Inflammatory macrophage (primary cell): ENCODE results near the gene ZNF343.
"Not testable (repeated sequence)": the region's sequence is repeated elsewhere in the genome, so short reads cannot be mapped to it uniquely, and the experiment has no call there.

Experiments
- DNase-seq, 2 donors: peaks; one replicate each; pipeline ENCODE4 v3.0.0-alpha.2; 2020 to 2022

Gene ZNF343

GRCh38 chr20:2521369-2522305 is 12.9 kb upstream of the ZNF343 start:
- peak; percentile 53 to 57 for DNase-seq

- DNase-seq: no peak
These were observed 11.9 kb upstream of the ZNF343 start for GRCh38 chr20:2520617-2521016.

DNA sequence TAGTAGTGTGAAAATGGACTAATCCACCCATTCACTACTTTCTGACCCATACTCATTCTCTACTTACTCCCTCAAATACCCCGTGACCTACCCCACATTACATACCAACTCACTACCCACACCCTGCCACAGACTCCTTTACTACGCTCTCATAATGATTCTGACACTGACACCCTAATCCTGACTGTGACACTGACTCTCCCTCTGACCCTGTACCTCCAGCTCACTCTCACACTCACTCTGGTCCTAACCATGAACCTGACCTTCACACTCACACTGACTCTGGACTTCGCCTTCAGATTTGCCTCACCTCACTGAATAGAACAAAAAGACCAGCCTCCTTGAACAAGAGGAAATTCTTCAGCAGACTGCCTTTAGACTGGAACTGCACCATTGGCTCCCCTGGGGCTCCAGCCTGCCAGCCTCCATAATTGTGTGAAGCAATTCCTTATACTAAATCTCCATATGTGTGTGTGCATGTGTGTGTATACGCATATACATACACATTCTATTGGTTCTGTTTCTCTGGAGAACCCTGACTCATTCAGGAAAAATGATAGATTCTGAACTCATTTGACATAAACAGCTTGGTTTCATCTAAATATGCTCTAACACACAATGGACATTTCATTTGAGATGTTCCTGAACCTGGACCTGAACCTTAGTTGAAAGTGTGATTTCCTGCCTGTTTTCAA is 10.5 kb upstream of the ZNF343 start:
- DNase-seq: no peak

GRCh38 chr20:2518558-2518957 is 9.8 kb upstream of the ZNF343 start:
- no peak for DNase-seq

DNA sequence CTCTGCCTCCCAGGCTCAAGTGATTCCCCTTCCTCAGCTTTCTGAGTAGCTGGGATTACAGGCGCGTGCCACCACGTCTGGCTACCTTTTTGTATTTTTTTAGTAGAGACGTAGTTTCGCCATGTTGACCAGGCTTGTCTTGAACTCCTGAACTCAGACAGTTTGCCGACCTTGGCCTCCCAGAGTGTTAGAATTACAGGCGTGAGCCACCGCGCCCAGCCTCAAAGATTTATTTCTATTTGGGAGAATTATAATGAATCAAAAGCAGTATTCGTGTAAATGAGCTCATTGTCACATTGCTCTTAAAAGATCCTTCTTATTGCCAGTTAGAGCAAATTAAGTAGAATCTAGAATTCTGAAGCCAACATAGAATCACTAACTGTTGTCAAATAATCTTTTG is 9.4 kb upstream of the ZNF343 start:
- no peak for DNase-seq

- DNase-seq: no peak
These were observed 7.7 kb upstream of the ZNF343 start for GRCh38 chr20:2516399-2516798.

- no peak for DNase-seq
These were observed 6.5 kb upstream of the ZNF343 start for GRCh38 chr20:2515203-2515602.

- DNase-seq: no peak
These were observed 1.1 kb upstream of the ZNF343 start for GRCh38 chr20:2509794-2510193.

DNA sequence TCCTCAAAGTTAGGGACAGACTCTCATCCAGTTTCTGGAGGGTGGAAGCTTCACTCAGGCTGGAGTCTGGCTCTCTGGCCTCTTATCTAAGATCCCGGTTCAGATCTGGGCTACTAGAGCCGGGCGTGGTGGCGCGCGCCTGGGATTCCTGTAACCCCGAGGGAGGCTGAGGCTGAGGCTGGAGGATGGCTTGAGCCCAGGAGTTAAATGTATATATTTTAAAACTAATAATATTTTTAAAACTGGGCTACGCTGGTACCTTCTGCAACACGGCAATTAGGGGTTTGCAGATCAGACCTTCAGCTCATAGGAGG is 710 bp upstream of the ZNF343 start:
- no peak for DNase-seq

DNA sequence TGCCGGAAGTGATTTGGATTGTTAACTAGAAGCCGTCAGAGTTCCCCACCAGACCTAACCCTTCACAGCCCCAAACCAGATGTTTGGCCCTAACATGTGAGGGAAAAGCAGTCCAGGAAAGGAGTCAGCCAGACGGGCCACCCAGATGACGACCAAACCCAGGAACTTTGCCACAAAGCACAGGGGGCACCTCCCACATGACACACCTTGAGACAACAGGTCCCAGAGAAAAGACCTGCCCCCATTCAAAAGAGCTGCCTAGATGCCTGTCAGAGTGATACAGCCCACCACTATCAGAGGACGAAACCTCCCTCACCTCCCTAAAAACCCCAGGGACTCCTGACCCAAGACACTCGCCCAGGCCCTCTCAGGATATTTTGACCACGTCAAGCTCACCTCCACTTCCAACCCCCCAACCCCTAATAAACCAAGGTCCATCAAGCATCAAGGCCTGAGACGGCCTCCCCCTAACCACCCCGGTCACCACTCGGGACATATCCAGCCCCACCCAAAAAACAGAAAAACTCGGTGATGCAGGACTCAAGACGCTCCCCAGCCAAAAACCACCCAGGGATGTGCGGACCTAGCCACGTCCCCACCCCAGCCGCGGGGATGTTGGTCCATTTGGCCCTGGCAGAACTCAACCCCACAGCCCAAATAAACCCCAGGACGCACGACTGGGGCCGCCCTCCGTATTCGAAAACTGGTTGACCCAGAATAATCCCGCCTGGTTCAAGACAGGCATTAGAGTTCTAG is 662 bp downstream of the ZNF343 start:
- DNase-seq: no peak

GRCh38 chr20:2507464-2507863 is 1.3 kb downstream of the ZNF343 start:
- DNase-seq: peak in 1 of 2 donors; percentile 5

- not testable (repeated sequence) for DNase-seq
These were observed 2.3 kb downstream of the ZNF343 start for GRCh38 chr20:2506426-2506825.

GRCh38 chr20:2504803-2505202 is 3.9 kb downstream of the ZNF343 start:
- not testable (repeated sequence) for DNase-seq

DNA sequence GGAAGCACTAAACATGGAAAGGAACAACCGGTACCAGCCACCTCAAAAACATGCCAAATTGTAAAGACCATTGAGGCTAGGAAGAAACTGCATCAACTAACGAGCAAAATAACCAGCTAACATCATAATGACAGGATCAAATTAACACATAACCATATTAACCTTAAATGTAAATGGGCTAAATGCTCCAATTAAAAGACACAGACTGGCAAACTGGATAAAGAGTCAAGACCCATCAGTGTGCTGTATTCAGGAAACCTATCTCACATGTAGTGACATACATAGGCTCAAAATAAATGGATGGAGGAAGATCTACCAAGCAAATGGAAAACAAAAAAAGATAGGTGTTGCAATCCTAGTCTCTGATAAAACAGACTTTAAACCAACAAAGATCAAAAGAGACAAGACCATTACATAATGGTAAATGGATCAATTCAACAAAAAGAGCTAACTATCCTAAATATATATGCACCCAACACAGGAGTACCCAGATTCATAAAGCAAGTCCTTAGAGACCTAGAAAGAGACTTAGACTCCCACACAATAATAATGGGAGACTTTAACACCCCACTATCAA is 5.8 kb downstream of the ZNF343 start:
- DNase-seq: not testable (repeated sequence)

GRCh38 chr20:2485661-2486060 is 23.1 kb downstream of the ZNF343 start:
- DNase-seq: no peak

GRCh38 chr20:2485080-2485479 is 23.6 kb downstream of the ZNF343 start:
- DNase-seq: no peak

- no peak for DNase-seq
These were observed 25.2 kb downstream of the ZNF343 start for GRCh38 chr20:2483504-2483903.

GRCh38 chr20:2480381-2480780 is 28.3 kb downstream of the ZNF343 start:
- no peak for DNase-seq

DNA sequence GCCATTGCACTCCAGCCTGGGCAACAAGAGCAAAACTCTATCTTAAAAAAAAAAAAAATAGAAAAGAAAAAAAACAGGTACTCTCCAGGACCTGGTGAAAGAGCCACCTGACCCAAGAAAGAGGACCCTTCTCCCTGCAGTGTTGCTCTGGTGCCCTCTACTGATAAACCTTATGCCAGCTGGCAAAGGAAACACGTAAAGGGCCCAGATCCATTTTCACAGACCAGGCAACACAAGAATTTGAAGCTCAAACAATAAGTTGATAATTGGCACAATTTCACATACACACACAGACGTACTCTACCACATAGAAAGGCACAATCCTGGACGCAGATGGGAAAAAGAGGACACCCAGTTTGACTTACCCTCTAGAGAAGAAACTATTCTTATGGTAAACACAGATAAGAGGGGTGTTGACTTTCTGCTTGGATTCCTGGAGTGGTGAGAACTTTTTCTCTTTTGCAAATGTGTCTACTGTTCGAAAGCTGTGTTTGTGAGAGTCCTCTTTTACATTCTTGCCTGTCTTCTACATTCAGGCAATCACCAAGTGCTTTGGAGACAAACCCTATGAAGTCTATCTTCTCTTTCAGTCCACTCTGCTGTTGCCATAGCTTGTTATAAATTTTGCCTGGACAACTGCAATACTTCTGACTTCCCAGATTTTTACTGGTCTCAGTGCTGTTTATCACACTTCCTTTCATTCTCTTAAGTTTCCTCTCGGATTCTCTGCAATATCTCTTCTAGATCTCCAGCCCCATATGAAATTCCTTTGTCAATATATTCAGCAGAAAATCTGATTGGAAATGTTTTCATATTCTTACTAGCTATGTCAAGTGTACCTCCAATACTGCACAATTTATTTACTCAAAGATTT is 31.7 kb downstream of the ZNF343 start:
- DNase-seq: no peak

DNA sequence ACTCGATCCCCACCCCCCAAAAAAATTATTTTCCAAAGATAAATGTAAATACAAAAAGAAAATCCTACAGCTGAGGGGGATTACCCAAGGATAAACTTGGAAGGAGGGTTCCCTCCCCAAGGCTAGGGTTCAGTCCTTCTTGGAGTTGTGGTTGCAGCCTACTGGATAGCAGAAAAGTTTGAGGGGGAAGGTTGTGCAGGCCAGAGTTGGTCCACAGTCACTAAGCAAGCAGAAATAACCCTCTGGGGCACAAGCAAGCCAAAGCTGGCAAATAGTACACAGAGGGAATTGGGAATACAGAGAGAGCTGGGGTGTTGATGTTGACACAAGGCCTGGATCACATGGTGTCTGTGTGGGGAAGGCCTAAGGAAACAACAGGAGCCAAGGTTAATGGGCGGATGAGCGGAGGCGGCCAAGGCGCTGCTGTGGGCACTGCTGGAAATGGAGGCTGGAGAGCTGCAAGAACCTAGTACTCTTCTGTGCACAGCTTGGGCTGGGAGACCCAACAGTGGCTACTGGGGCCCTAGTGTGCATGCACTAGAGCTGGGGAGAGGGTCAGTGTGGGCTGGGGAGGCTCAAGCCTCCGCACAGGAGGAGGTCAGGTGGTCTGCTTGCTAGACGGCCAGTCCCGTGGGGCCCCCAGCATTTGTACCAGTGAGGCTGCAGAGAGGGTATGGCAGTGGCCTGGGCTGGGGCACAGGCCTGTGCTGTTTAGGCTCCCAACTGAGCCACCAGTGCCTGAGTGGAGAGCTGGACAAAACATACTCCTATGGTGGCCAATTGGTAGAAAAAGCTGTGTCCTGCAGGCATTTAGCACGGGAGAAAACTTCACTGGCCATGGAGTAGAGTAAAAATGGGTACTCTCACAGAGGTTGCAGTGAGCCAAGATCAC is 32.6 kb downstream of the ZNF343 start:
- DNase-seq: no peak

DNA sequence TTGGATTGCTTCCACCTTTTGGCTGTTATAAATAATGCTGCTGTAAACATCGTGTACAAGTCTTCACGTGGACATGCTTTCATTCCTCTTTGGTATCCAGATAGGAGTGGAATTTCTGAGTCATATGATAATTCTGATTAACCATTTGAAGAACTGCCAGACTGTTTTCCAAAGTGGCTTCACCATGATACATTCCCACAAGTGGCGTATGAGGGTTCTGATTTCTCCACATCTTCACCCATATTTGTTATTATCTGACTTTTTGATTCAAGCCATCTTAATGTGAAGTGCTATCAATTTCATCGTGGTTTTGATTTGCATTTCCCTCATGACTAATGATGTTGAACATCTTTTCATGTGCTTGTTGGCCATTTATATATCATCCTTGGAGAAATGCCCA is 35.2 kb downstream of the ZNF343 start:
- no peak for DNase-seq
